Measurements from ENCODE around the gene GAS1. TPM values are rescaled to one million over a fixed set of nuclear protein-coding genes. Genes with fewer than 3 reads are reported as not detected.

Gene GAS1
- polyA plus RNA-seq, 3 donors from 2014 or later = 1.4 to 3.9 (median 3.4) TPM

GRCh38 chr9:86901511-86901910 lies 45.8 kb downstream of the GAS1 start:
- Mint-ChIP-seq H3K36me3 (no peaks in the 10 kb centered on the region), H3K27me3 (ENCODE audit: low read depth in 3 of 3) (peaks cover 8 to 26% (median 13%) of the 10 kb centered on the region in 3 donors), H3K27ac (no peak overlapping the region), H3K4me3 (no peak overlapping the region), H3K9me3 (peaks cover 0 to 3% (median 0%) of the 10 kb centered on the region in 6 donors), H3K4me1 (peaks cover 2 to 6% of the 10 kb centered on the region in 2 donors)
- DNase-seq = no peak

Measured in immature natural killer cell (primary cell).